Measurements from ENCODE around the gene ENO2. TPM values are rescaled to one million over a fixed set of nuclear protein-coding genes. Genes with fewer than 3 reads are reported as not detected.

The ENO2 gene
- total RNA-seq, 2 experiments from 2014 or later: 133 to 141 TPM

- POLR2A ChIA-PET: interaction anchor here (0.6 to 20.8 kb wide), 11 partner anchors 6 to 984 kb away, joined by 3 to 1099 read pairs (median 4); partner anchors contain the start of genes C12orf57, C1RL, CDCA3 and PTPN6
- H3K27ac Mint-ChIP-seq: peak overlapping the region; percentile 98
- H3K36me3 Mint-ChIP-seq (ENCODE audit: low read depth): peaks cover 55% of the 10 kb centered on the region
- ATAC-seq: peak; percentile 3
- no peaks in the 10 kb centered on the region for H3K9me3 Mint-ChIP-seq (ENCODE audit: insufficient read depth)
- peak; percentile 43 for DNase-seq
- H3K27me3 Mint-ChIP-seq (ENCODE audit: low read depth): no peaks in the 10 kb centered on the region
- H3K4me1 Mint-ChIP-seq (ENCODE audit: low read depth): peaks cover 68% of the 10 kb centered on the region
- peak overlapping the region; percentile 99 for H3K4me3 Mint-ChIP-seq
- CTCF ChIA-PET: interaction anchor here (1.0 to 18.6 kb wide), 9 partner anchors 8 to 238 kb away, joined by 3 to 742 read pairs (median 9); partner anchors contain the start of genes C12orf57, LPCAT3, PEX5 and RNU7-1
These were observed 37.3 kb downstream of the ENO2 start for GRCh38 chr12:6951551-6952120.

DNA sequence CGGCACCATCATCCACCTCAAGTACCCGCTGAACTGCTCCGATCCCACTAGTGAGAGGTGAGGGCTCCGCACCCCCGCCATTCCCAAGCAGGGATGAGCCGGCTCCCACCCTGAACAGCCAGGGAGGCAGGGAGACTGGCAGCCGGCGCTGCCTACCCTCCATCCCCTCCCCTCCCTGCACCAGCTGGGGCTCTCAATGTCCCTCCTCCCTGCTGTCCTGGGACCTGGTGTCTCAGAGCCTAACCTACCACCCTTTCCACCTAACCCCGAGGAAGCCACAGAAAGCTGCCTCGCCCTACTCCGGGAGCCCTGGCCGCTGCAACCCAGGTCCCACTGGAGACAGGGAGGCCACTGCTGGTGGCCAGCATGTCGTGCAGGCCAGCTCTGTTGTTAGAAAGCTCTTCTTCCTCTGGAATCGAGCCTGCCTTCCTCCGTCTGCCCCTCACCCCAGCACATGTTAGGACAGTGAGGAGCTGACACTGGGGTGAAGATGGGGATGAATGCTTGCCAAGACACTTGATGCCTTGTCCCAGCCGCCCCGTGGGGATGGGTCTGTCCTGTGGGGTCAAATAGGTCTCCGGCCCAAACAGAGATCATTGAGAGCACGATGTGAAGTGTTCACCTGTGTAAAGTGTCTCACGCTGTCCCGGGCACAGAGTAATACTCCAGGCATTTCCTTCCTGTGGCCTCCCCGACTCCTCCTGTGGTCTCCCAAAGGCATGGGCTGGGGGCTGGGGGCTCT, 37.9 kb downstream of the ENO2 start:
- H3K4me3 Mint-ChIP-seq: peak overlapping the region; percentile 99
- no peaks in the 10 kb centered on the region for H3K27me3 Mint-ChIP-seq (ENCODE audit: low read depth)
- no peaks in the 10 kb centered on the region for H3K9me3 Mint-ChIP-seq (ENCODE audit: insufficient read depth)
- ATAC-seq (peak; percentile 5), DNase-seq (no peak)
- CTCF ChIA-PET: interaction anchor here (1.1 to 18.6 kb wide), 6 partner anchors 8 to 161 kb away, joined by 4 to 742 read pairs (median 12); partner anchors contain the start of genes C12orf57, LPCAT3 and RNU7-1
- H3K27ac Mint-ChIP-seq: peak overlapping the region; percentile 98
- POLR2A ChIA-PET: interaction anchor here (0.6 to 20.8 kb wide), 8 partner anchors 5 to 983 kb away, joined by 3 to 1099 read pairs (median 6); partner anchors contain the start of genes C12orf57, C1RL, CDCA3 and PTPN6
- H3K4me1 Mint-ChIP-seq (ENCODE audit: low read depth): peaks cover 69% of the 10 kb centered on the region
- peaks cover 62% of the 10 kb centered on the region for H3K36me3 Mint-ChIP-seq (ENCODE audit: low read depth)

DNA sequence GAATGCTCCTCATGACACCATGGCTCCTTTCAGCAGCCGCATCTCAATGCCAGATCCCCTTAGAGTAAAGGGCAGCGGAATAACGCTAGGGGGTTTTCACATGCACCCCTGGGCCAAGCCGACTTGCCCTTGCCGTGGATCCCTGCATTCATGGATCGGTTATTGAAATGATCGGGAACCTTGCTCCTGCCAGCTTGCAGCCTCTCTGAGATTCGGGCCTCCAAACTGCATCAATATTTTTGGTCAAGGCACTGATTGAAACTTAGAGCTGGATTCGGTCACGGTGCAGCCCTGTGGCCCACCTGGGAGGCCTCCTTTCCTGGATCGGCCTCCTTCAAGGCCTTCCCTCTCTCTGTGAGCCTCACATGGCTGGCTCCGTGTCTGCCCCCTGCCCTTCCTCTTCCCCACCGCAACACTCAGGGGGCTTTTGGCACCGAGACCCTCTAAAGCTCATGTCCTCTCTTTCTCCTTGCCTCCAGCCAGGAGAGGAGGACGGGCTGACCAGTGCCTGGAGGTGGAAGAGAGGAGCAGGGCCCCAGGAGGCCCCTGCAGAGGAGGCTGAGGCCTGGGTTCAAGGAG, 38.6 kb downstream of the ENO2 start:
- ChIA-PET CTCF (interaction anchor here (1.1 to 18.6 kb wide), 5 partner anchors 7 to 160 kb away, joined by 4 to 742 read pairs (median 12); partner anchors contain the start of genes C12orf57, LPCAT3 and RNU7-1), POLR2A (interaction anchor here (0.9 to 20.8 kb wide), 5 partner anchors 5 to 155 kb away, joined by 3 to 1099 read pairs (median 15); partner anchors contain the start of genes C12orf57, C1RL, PTPN6 and RNU7-1)
- H3K27ac Mint-ChIP-seq: peak overlapping the region; percentile 98
- no peaks in the 10 kb centered on the region for H3K9me3 Mint-ChIP-seq (ENCODE audit: insufficient read depth)
- peaks cover 68% of the 10 kb centered on the region for H3K36me3 Mint-ChIP-seq (ENCODE audit: low read depth)
- H3K4me3 Mint-ChIP-seq: peak overlapping the region; percentile 99
- ATAC-seq (no peak), DNase-seq (peak; percentile 47)
- H3K4me1 Mint-ChIP-seq (ENCODE audit: low read depth): peaks cover 71% of the 10 kb centered on the region
- H3K27me3 Mint-ChIP-seq (ENCODE audit: low read depth): no peaks in the 10 kb centered on the region

DNA sequence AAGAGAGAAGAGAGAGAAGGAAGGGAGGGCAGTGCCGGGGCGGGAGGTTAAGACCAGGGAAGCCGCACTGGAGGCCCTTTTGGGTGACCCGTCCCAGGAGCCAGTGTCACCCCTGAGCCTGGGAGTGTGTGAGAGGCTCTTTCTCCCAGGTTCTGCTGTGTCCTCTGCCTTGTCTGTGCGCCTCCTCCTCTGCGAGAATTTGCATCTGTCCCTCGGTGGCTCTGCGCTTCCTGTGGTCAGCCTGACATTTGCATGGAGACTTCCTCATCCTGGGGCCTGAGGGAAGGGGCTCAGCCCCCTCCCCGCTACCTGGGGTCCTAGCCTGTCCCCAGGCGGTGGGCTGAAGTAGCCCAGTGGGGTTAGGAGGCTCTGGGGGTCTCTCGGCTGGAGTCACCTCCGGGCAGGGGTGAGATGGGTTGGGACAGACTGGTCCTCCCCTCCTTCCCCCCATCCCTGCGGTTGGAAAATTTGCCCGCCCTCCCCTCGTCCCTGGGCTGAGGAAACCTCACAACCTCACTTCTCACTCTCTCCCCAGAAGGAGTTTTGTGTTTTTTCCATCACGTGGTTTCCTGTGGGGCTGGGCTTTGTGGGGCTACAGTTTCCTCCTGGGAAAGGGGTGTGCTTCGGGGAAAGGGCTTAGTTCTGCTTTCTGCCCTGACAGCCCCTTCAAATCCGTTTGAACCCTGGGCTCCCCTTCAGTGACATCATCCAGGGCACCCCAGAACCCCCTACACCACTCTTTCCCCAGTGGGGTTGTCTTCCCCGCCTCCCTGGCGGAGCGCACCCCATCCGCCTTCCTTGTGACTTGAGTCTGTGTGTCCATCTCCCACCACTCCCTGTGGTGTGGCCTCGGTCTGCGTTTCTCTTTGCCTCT, 39.3 kb downstream of the ENO2 start:
- peak; percentile 40 for ATAC-seq
- peaks cover 71% of the 10 kb centered on the region for H3K4me1 Mint-ChIP-seq (ENCODE audit: low read depth)
- H3K27me3 Mint-ChIP-seq (ENCODE audit: low read depth): no peaks in the 10 kb centered on the region
- H3K9me3 Mint-ChIP-seq (ENCODE audit: insufficient read depth): no peaks in the 10 kb centered on the region
- DNase-seq: peak; percentile 91
- peak overlapping the region; percentile 99 for H3K4me3 Mint-ChIP-seq
- POLR2A ChIA-PET: interaction anchor here (0.9 to 20.8 kb wide), 5 partner anchors 4 to 155 kb away, joined by 3 to 1099 read pairs (median 15); partner anchors contain the start of genes C12orf57, C1RL, PTPN6 and RNU7-1
- H3K36me3 Mint-ChIP-seq (ENCODE audit: low read depth): peaks cover 76% of the 10 kb centered on the region
- peak overlapping the region; percentile 98 for H3K27ac Mint-ChIP-seq
- CTCF ChIA-PET: interaction anchor here (0.7 to 18.6 kb wide), 7 partner anchors 7 to 81 kb away, joined by 3 to 742 read pairs (median 12); partner anchors contain the start of genes C12orf57, PTPN6, RNU7-1 and SPSB2

- no peak for ATAC-seq
- Mint-ChIP-seq H3K4me3 (peak overlapping the region; percentile 99), H3K36me3 (ENCODE audit: low read depth) (peaks cover 84% of the 10 kb centered on the region), H3K27me3 (ENCODE audit: low read depth) (no peaks in the 10 kb centered on the region), H3K27ac (peak overlapping the region; percentile 98), H3K4me1 (ENCODE audit: low read depth) (peaks cover 71% of the 10 kb centered on the region), H3K9me3 (ENCODE audit: insufficient read depth) (no peaks in the 10 kb centered on the region)
- ChIA-PET CTCF (interaction anchor here (0.7 to 13.3 kb wide), 5 partner anchors 9 to 82 kb away, joined by 3 to 742 read pairs (median 3); partner anchors contain the start of genes C12orf57, PTPN6, RNU7-1 and SPSB2), POLR2A (interaction anchor here (1.0 to 20.8 kb wide), 4 partner anchors 3 to 141 kb away, joined by 3 to 1099 read pairs (median 552); partner anchors contain the start of genes C12orf57, PTPN6 and RNU7-1)
- peak; percentile 37 for DNase-seq
These were observed 40.1 kb downstream of the ENO2 start for GRCh38 chr12:6954316-6955107.

- H3K4me1 Mint-ChIP-seq (ENCODE audit: low read depth): peaks cover 72% of the 10 kb centered on the region
- DNase-seq: no peak
- no peak for ATAC-seq
These were observed 41.0 kb downstream of the ENO2 start for GRCh38 chr12:6955108-6956020.

DNA sequence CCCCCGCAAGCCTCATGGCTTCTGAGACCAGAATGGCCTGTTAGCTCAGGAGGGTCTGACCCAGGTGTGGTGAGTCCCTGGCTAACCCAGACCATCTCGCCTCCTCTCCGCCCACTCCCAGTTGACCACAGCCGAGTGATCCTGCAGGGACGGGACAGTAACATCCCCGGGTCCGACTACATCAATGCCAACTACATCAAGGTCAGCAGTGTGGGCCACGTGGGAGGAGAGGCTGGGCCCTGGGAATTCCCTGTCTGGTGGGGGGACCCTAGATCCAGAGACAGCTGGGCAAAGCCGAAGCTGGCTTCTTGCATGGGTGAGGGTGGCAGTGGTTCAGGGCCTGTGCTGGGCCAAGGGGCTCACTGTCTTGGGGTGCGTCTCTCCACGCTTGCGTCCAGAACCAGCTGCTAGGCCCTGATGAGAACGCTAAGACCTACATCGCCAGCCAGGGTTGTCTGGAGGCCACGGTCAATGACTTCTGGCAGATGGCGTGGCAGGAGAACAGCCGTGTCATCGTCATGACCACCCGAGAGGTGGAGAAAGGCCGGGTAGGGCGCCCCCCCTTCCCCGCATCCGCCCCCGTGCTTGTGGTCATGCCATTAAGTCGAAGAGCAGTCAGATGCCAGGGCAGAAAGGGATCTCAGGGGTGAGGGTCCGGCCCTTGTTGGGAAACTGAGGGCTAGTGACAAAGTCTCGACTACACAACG, 41.8 kb downstream of the ENO2 start:
- Mint-ChIP-seq H3K27me3 (ENCODE audit: low read depth) (no peaks in the 10 kb centered on the region), H3K27ac (peak overlapping the region; percentile 98), H3K4me1 (ENCODE audit: low read depth) (peaks cover 75% of the 10 kb centered on the region), H3K36me3 (ENCODE audit: low read depth) (peaks cover 98% of the 10 kb centered on the region), H3K4me3 (peak overlapping the region; percentile 99), H3K9me3 (ENCODE audit: insufficient read depth) (no peaks in the 10 kb centered on the region)
- ChIA-PET POLR2A (interaction anchor here (18.7 to 20.8 kb wide), 2 partner anchors 2 to 11 kb away, joined by 1099 read pairs; partner anchors contain the start of genes C12orf57, PTPN6 and RNU7-1), CTCF (interaction anchor here (1.4 to 13.3 kb wide), 4 partner anchors 9 to 87 kb away, joined by 5 to 742 read pairs (median 11); partner anchors contain the start of genes C12orf57, PTPN6, RNU7-1 and SPSB2)
- ATAC-seq (no peak), DNase-seq (peak; percentile 50)

More at GRCh38 chr12:6955108-6956020, 41.0 kb downstream of the ENO2 start:
- H3K27me3 Mint-ChIP-seq (ENCODE audit: low read depth): no peaks in the 10 kb centered on the region
- peaks cover 92% of the 10 kb centered on the region for H3K36me3 Mint-ChIP-seq (ENCODE audit: low read depth)
- CTCF ChIA-PET: interaction anchor here (0.9 to 13.3 kb wide), 4 partner anchors 9 to 83 kb away, joined by 3 to 742 read pairs (median 4); partner anchors contain the start of genes C12orf57, PTPN6, RNU7-1 and SPSB2
- H3K4me3 Mint-ChIP-seq: peak overlapping the region; percentile 99
- peak overlapping the region; percentile 98 for H3K27ac Mint-ChIP-seq
- H3K9me3 Mint-ChIP-seq (ENCODE audit: insufficient read depth): no peaks in the 10 kb centered on the region
- POLR2A ChIA-PET: interaction anchor here (1.0 to 20.8 kb wide), 4 partner anchors 2 to 140 kb away, joined by 3 to 1099 read pairs (median 552); partner anchors contain the start of genes C12orf57, PTPN6 and RNU7-1

- H3K4me3 Mint-ChIP-seq: peak overlapping the region; percentile 99
- no peaks in the 10 kb centered on the region for H3K27me3 Mint-ChIP-seq (ENCODE audit: low read depth)
- H3K36me3 Mint-ChIP-seq (ENCODE audit: low read depth): peaks cover 99% of the 10 kb centered on the region
- ChIA-PET POLR2A (interaction anchor here (1.7 to 18.7 kb wide), 4 partner anchors 12 to 89 kb away, joined by 4 to 1099 read pairs (median 14); partner anchors contain the start of genes C12orf57, PTPN6 and RNU7-1), CTCF (interaction anchor here (0.8 to 13.3 kb wide), 6 partner anchors 8 to 151 kb away, joined by 3 to 742 read pairs (median 6); partner anchors contain the start of genes C12orf57, PTPN6, RNU7-1 and SPSB2)
- H3K4me1 Mint-ChIP-seq (ENCODE audit: low read depth): peaks cover 86% of the 10 kb centered on the region
- peak; percentile 61 for DNase-seq
- no peak for ATAC-seq
- peak overlapping the region; percentile 98 for H3K27ac Mint-ChIP-seq
- no peaks in the 10 kb centered on the region for H3K9me3 Mint-ChIP-seq (ENCODE audit: insufficient read depth)
These were observed 42.8 kb downstream of the ENO2 start for GRCh38 chr12:6957151-6957701.
